Ascending aorta (tissue), 2 donors: ENCODE results near the gene TMEM164. TPM values are rescaled to one million over a fixed set of nuclear protein-coding genes. Genes with fewer than 3 reads are reported as not detected.
"Not testable (repeated sequence)": the region's sequence is repeated elsewhere in the genome, so short reads cannot be mapped to it uniquely, and the experiment has no call there.

Experiments
- DNase-seq, 2 donors: peaks; one replicate each; pipeline ENCODE4 v3.0.0-alpha.2; 2019; ENCODE audit warnings: low spot score in 2 of 2
- H3K27ac ChIP-seq, 2 donors: fragments of 200-600 bp; sonication (generic); one replicate each; pipeline ENCODE4 v1.5.1; 2016 to 2017; ENCODE audit warnings: mild to moderate bottlenecking in 1 of 2
- H3K27me3 ChIP-seq: fragments of 200-600 bp; sonication (generic); one replicate; pipeline ENCODE4 v1.5.1; 2017
- H3K36me3 ChIP-seq, 2 donors: fragments of 200-600 bp; sonication (generic); one replicate each; pipeline ENCODE4 v1.5.1; 2016
- H3K4me1 ChIP-seq, 2 donors: fragments of 200-600 bp; sonication (generic); one replicate each; pipeline ENCODE4 v1.5.1; 2016 to 2017; ENCODE audit warnings: mild to moderate bottlenecking in 1 of 2
- H3K4me3 ChIP-seq, 2 donors: fragments of 200-600 bp; sonication (generic); one replicate each; pipeline ENCODE4 v1.5.1; 2016 to 2017; ENCODE audit warnings: mild to moderate bottlenecking in 1 of 2
- H3K9me3 ChIP-seq, 2 donors: fragments of 200-600 bp; sonication (generic); one replicate each; pipeline ENCODE4 v1.5.1; 2016
- intact Hi-C: fragments of 100-400 bp; cut with DNase I; formaldehyde crosslinking; loops from one replicate; pipeline ENCODE4 v1.15.1; 2023
- total RNA-seq: library from RNA; depleted of rRNA; stranded (reverse); fragments of >200 nt; gene quantifications from one replicate; pipeline ENCODE4 v1.1.0, GENCODE V29; 2016
- TF ChIP-seq, protein P1 (sequence below), 3 experiments: fragments of 200-600 bp in 2 of 3; fragments of 450-650 bp in 1 of 3; sonication (generic) in 2 of 3; IDR thresholded peaks; one replicate each; pipeline ENCODE4 v1.5.1; 2016 to 2019; ENCODE audit warnings: antibody characterized with exemption in 3 of 3, mild to moderate bottlenecking in 1 of 3, moderate library complexity in 1 of 3

Gene TMEM164
- total RNA-seq, 1 donor from 2014 or later, result 15.0 TPM

DNA sequence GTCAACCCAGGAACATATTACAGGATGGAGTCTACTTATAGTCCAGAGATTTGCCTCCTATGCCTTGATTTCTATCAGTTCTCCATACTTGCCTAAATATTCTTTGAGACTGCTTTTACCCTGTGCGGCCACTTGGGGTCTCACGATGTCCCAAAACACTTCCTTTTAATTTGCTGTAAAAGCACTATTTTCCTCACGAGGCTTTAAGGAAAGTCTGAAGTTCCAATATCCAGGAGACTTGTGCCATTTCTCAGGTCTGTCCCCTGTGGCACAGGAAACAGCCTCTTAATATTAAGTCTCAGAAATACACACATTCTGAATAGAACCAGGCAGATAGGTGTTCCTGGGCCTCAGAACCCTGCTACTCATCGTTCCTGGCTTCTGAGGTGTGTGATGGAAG, 142.9 kb downstream of the TMEM164 start:
- TF ChIP-seq, protein P1, sequence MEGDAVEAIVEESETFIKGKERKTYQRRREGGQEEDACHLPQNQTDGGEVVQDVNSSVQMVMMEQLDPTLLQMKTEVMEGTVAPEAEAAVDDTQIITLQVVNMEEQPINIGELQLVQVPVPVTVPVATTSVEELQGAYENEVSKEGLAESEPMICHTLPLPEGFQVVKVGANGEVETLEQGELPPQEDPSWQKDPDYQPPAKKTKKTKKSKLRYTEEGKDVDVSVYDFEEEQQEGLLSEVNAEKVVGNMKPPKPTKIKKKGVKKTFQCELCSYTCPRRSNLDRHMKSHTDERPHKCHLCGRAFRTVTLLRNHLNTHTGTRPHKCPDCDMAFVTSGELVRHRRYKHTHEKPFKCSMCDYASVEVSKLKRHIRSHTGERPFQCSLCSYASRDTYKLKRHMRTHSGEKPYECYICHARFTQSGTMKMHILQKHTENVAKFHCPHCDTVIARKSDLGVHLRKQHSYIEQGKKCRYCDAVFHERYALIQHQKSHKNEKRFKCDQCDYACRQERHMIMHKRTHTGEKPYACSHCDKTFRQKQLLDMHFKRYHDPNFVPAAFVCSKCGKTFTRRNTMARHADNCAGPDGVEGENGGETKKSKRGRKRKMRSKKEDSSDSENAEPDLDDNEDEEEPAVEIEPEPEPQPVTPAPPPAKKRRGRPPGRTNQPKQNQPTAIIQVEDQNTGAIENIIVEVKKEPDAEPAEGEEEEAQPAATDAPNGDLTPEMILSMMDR (IDR thresholded peaks at IDR 0.05), result peak; percentile 24 to 62 (median 56)
- Histone ChIP-seq H3K4me1 (peaks cover 0 to 6% of the 10 kb centered on the region in 2 donors), H3K27me3 (no peaks in the 10 kb centered on the region), H3K36me3 (no peaks in the 10 kb centered on the region), H3K27ac (peak overlapping the region in 1 of 2 donors; percentile 47), H3K9me3 (no peaks in the 10 kb centered on the region), H3K4me3 (no peak overlapping the region)
- no peak for DNase-seq
- intact Hi-C loops, result loop anchor here (2.0 to 5.0 kb wide), 2 partner anchors 144 to 235 kb away; partner anchors contain the start of gene TMEM164

DNA sequence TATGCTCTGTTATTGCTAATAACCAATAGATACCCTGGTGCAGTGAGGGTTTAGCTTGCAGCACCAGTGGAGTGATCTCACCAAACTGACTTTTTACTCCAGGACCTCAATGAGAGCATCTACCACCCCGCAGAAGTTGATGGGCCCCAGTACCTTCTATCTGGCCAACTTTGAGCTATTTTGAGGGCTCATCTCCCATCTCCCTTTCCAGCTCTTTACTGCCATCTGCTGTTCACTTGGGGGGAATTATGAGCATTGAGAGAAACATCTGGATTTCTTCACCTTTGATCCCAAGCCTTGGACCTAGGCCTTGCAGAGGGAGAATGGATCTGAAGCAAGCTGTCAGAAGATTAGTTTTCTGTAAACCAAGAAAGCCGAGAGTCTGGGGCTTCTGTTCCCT, 143.6 kb downstream of the TMEM164 start:
- H3K9me3 ChIP-seq, result no peaks in the 10 kb centered on the region
- intact Hi-C loops, result loop anchor here (2.0 to 5.0 kb wide), 2 partner anchors 144 to 236 kb away; partner anchors contain the start of gene TMEM164
- peaks cover 0 to 6% of the 10 kb centered on the region in 2 donors for H3K4me1 ChIP-seq
- TF ChIP-seq, protein P1 (IDR thresholded peaks at IDR 0.05), result peak; percentile 44 to 75 (median 62)
- no peak overlapping the region for H3K4me3 ChIP-seq
- DNase-seq, result no peak
- peak overlapping the region in 1 of 2 donors; percentile 20 for H3K27ac ChIP-seq
- H3K36me3 ChIP-seq, result no peaks in the 10 kb centered on the region
- no peaks in the 10 kb centered on the region for H3K27me3 ChIP-seq

- H3K27ac ChIP-seq, result no peak overlapping the region
- TF ChIP-seq, protein P1 (IDR thresholded peaks at IDR 0.05), result no peak
- H3K9me3 ChIP-seq, result no peaks in the 10 kb centered on the region
- H3K36me3 ChIP-seq, result no peaks in the 10 kb centered on the region
- intact Hi-C loops, result loop anchor here (10.0 kb wide), 1 partner anchor 692 kb away; no protein-coding TSS in a partner anchor
- H3K4me3 ChIP-seq, result no peak overlapping the region
- no peaks in the 10 kb centered on the region for H3K27me3 ChIP-seq
- no peaks in the 10 kb centered on the region for H3K4me1 ChIP-seq
- no peak for DNase-seq
Observed at GRCh38 chrX:110153244-110153643, 150.3 kb downstream of the TMEM164 start.

DNA sequence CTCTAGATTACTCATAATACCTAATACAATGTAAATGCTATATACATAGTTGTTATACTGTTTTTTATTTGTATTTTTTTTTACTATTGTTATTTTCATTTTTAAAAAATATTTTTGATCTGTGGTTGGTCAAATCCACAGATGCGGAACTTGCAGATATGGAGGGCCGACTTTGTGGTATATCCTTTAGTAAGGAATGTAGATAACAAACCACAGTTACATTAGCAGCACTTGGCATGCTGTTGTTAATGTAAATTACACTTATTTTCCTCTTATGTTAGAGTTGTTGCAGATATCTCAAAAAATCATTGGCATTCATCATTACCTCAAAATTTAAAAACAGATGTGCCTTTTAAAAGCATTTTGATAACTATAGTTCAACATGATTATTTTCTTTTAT, 151.0 kb downstream of the TMEM164 start:
- Histone ChIP-seq H3K4me1 (no peaks in the 10 kb centered on the region), H3K9me3 (no peaks in the 10 kb centered on the region), H3K36me3 (no peaks in the 10 kb centered on the region), H3K27me3 (no peaks in the 10 kb centered on the region), H3K27ac (no peak overlapping the region), H3K4me3 (no peak overlapping the region)
- intact Hi-C loops, result loop anchor here (10.0 kb wide), 1 partner anchor 691 kb away; no protein-coding TSS in a partner anchor
- TF ChIP-seq, protein P1 (IDR thresholded peaks at IDR 0.05), result no peak
- DNase-seq, result no peak

DNA sequence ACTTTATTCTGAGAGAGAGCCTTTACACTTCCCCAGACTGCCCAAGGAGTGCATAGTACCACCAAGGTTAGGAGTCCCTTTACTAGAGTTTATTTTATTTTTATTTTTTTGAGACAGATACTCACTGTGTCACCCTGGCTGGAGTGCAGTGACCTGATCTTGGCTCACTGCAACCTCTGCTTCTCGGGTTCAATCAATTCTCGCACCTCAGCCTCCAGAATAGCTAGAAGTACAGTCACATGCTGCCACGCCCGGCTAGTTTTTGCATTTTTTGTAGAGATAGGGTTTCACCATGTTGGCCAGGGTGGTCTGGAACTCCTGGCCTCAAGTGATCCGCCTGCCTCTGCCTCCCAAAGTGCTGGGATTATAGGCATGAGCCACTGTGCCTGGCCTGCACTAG, 151.4 kb downstream of the TMEM164 start:
- not testable (repeated sequence) for DNase-seq, H3K4me1 ChIP-seq, H3K4me3 ChIP-seq, H3K36me3 ChIP-seq, H3K9me3 ChIP-seq, H3K27ac ChIP-seq, H3K27me3 ChIP-seq
- intact Hi-C loops, result loop anchor here (10.0 kb wide), 1 partner anchor 690 kb away; no protein-coding TSS in a partner anchor

- no peaks in the 10 kb centered on the region for H3K27me3 ChIP-seq
- TF ChIP-seq, protein P1 (IDR thresholded peaks at IDR 0.05), result no peak
- H3K4me1 ChIP-seq, result peaks cover 0 to 1% of the 10 kb centered on the region in 2 donors
- H3K36me3 ChIP-seq, result no peaks in the 10 kb centered on the region
- H3K27ac ChIP-seq, result no peak overlapping the region
- no peaks in the 10 kb centered on the region for H3K9me3 ChIP-seq
- DNase-seq, result no peak
- intact Hi-C loops, result loop anchor here (10.0 kb wide), 1 partner anchor 689 kb away; no protein-coding TSS in a partner anchor
- H3K4me3 ChIP-seq, result no peak overlapping the region
Observed at GRCh38 chrX:110155759-110156158, 152.8 kb downstream of the TMEM164 start.
